HG03064 (cell line): ENCODE data around the gene HOMEZ.
"Not testable (repeated sequence)": the region's sequence is repeated elsewhere in the genome, so short reads cannot be mapped to it uniquely, and the experiment has no call there.

ENCODE experiments used
- ATAC-seq: cut with Tn5 transposase; IDR thresholded peaks from one replicate; pipeline ENCODE4 v1.9.1; 2021; ENCODE audit warnings: low read depth; ENCODE audit not compliant: unreplicated experiment

HOMEZ gene

DNA sequence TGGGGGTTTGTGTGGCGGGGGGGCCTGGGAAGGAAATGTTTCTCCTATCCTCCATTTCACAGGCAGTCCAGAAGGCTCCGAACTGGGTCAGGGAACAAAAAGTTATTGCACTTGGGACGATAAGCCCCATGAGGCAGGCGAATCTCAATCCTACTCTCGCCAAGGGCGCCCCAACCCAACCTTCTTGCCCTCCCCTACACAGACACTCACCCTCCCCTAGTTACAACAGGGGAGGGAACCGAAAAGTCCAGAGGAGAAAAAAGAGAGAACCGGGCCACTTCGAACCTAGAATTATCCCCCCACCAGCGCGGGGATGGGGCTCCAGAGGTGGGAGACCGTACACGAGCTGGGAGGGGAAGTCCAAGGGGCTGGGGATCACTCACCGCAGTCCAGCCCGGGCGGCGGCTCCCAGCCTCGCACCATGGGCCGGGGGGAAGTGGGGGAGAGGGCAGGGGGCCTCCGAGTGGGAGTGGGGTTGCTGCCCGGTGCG is 357 bp downstream of the HOMEZ start:
- ATAC-seq: peak; percentile 23

- no peak for ATAC-seq
Measured at GRCh38 chr14:23284654-23285529, 1.0 kb downstream of the HOMEZ start.

DNA sequence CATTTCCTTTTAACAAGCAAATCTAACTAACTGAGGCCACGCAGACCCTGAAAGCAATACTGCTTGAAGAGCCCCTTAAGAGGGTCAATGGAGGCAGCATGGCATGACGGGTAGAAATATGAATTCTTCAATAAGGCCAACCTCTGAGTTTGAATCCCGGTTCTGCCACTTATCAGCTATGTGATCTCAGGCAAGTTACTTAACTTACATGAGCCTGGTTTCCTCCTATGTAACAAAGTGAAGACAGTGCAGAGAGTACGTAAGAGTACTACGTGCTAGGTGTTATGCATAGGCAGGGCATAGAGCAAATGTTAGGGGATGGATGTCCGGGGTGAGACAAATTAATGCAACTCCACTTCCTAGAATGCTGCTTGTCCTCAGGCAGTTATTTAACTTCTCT is 4.7 kb downstream of the HOMEZ start:
- no peak for ATAC-seq

DNA sequence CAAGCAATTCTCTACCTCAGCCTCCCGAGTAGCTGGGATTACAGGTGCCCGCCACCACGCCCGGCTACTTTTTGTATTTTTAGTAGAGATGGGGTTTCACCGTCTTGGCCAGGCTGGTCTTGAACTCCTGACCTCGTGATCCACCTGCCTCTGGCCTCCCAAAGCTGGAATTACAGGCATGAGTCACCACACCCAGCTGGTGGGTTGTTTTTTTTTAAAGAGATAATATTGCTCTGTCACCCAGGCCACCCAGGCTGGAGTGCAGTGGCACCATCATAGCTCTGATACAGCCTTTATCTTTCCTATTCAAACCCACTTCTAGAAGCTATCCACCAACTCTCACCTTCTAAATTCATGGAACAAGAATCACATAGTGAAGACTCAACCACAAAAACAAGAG is 8.0 kb downstream of the HOMEZ start:
- ATAC-seq: not testable (repeated sequence)

- no peak for ATAC-seq
Measured at GRCh38 chr14:23277189-23277588, 8.7 kb downstream of the HOMEZ start.

DNA sequence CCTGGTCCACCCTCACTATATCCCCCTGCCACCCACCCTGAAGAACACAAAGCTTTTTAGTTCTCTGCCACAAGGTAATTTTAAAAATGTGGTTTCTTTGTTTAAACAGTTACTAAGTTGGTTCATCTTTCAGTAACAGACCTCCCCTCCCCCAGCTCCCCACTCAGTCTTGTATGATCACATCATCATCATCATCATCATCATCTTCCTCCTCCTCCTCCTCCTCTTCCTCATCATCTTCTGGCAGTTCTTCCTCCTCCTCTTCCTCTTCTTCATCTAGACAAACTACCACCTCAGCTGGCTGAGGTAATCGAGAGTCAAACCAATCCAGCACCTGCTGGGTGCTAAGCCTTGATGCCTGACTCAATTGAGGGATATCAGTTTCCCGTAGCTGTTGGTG is 10.5 kb downstream of the HOMEZ start:
- no peak for ATAC-seq

DNA sequence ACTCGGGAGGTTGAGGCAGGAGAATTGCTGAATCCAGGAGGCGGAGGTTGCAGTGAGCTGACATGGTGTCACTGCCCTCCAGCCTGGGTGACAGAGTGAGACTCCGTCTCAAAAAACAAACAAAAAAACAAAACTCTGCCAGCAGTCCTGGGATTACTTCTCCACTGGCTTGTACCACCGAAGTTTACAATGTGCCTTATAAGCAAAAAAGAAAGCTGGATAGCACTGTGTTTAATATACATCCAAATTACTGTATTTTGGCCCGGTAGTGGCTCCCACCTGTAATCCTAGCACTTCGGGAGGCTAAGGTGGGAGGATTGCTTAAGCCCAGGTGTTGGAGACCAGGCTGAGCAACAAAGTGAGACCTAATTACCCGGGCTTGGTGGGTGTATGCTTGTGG is 16.7 kb downstream of the HOMEZ start:
- no peak for ATAC-seq

GRCh38 chr14:23260849-23261248 is 25.1 kb downstream of the HOMEZ start:
- not testable (repeated sequence) for ATAC-seq

DNA sequence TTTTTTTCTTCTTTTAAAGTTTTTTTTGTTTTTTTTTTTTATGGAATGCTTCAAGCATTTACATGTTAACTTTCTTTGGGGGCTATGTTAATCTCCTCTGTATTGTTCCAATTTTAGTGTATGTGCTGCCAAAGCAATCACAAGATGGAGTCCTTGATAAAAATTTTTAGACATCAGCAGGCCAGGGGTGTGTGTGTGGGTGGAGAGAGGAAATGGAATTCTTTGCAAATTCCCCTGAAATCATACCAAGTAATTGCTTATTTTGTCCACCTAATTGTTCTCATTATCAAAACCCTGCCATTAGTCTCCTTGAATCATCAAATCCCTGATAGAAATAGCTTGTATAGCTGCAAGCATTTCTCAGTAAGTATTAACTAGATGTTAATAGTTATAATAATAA is 26.5 kb downstream of the HOMEZ start:
- ATAC-seq: no peak

- no peak for ATAC-seq
Measured at GRCh38 chr14:23258256-23258655, 27.7 kb downstream of the HOMEZ start.

- ATAC-seq: no peak
Measured at GRCh38 chr14:23252420-23253333, 33.3 kb downstream of the HOMEZ start.

GRCh38 chr14:23252006-23252405 is 33.9 kb downstream of the HOMEZ start:
- ATAC-seq: no peak

GRCh38 chr14:23249824-23250223 is 36.1 kb downstream of the HOMEZ start:
- ATAC-seq: no peak

DNA sequence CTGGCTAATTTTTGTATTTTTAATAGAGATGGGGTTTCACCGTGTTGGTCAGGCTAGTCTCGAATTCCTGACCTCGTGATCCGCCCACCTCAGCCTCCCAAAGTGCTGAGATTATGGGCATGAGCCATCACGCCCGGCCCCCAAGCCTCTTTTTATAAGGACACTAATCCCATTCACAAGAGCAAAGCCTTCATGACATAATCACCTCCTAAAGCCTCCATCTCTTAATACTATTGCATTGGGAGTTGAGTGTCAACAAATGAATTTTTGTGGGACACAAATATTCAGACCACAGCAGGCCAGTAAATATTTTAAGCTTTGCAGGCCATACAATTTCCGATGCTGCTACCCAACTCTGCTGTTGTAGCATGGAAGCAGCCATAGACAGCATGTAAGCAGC is 37.3 kb downstream of the HOMEZ start:
- ATAC-seq: no peak

DNA sequence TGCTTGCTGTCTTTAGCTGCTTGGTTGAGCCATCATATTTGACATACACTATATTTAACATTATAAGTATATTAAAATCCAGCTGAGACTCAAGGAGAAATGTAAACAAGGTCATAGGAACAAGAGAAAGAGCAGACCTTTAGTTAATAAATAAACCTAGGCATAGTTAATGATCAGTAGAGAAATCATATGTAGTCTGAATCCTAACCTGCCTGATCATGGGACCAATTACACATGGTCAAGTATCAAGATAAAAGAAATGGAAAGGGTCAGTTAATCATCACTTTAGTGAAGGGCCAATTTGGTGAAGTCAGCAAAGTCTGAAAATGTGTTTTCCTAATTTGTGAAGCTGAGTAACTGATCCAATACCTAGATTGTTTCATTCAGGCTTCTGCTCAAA is 40.6 kb downstream of the HOMEZ start:
- ATAC-seq: no peak

- ATAC-seq: no peak
Measured at GRCh38 chr14:23243066-23243465, 42.9 kb downstream of the HOMEZ start.

DNA sequence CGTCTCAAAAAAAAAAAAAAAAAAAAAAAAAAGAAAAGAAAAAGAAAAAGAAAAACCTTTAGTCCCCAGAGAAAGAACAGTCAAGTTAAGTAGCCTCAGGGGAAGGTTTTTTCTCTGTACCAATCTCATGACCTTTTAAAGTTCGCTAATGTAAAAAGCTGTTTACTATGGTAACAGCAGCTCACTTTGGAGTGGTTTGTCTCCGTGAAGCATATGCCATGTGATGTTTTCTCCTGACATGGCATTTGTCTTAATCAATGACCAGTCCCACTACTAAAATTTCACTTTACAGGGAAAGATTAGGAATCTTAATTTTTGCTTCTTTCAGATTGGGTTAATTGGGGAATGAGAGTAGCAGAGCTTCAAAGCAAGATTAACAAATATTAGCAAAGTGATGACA is 43.9 kb downstream of the HOMEZ start:
- ATAC-seq: no peak

DNA sequence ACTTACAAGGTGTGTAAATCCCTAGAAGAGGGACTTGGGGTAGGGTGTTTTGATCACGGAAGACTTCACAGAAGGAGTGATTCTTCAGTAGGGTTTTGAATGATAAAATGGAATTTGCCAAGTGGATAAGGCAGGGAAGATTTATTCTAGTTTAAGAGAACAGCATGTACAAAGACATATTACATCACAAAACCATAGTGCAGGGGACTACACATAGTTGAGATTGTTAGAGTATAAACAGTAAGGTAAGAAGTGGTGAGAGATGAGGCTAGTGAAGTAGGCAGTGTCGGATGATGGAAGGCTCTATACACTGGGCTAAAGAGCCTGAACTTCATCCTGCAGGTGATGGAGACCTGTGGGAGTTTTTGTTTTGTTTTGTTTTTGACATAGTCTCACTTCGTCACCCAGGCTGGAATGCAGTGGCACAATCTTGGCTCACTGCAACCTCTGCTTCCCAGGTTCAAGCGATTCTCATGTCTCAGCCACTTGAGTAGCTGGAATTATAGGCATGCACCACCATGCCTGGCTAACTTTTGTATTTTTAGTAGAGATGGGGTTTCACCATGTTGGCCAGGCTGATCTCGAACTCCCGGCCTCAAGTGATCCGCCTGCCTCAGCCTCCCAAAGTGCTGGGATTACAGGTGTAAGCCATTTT is 44.7 kb downstream of the HOMEZ start:
- ATAC-seq: not testable (repeated sequence)

DNA sequence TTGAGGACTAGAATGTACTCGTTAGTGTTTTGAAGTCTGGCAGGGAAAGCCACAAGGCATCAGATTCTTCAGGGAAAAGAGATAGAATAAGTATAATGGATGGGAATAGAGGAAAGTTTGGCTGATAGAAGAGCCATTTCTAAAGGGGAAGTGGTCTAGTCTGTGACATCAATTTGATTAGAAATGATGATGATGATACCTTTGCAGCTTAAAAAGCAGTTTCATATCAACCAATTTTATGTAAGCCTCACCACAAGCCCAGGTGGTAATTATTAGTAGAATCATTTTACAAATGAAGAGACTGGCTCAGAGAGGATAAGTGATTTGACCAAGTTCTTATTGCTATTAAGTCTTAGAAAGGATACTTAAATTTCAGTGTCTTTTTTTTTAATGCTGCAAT is 45.3 kb downstream of the HOMEZ start:
- ATAC-seq: no peak

DNA sequence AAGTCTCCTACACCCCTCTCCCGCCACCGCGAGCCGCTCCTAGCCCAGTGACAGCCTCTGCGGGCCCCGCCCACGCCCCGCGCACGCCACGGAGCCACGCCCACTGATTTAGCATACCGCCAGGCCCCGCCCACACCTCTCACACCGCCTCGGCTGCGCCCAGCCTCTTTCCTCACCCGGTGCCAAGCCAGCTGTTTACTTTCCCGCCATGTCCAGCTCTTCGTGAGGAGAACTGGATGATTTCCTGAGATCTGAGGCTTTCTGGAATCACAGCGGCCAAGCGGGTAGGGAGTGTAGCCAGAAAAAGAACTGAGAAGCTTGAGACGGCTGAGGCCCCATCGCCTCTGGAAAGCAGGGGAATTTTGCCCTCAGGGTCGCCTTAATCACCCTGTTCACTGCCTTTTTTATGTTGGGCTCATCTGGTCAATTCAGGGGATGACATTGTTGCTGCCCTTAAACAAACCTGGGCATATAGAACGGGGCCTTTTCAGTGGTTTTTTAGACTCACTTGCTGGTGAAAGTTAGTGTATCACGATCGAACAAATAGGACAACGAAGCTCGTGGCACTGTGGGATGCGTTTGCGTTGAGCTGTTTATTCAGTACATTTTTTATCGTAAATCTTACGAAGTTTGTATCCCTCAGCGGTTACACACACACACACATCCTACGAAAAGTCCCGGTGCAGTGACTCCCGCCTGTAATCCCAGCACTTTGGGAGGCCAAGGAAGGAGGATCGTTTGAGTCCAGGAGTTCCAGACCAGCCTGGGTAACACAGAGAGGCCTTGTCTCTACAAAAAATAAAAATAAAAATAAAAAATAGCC is 47.9 kb downstream of the HOMEZ start, which contains the start of gene RNF212B:
Gene RNF212B, plus strand, starts transcription at position 165 of the 823 bp plus-strand sequence. CDS start 2,410 bp downstream, outside the sequence.
- no peak for ATAC-seq
